Naive thymus-derived CD4-positive, alpha-beta T cell (primary cell): ENCODE measurements around the gene TMTC2. TPM values are rescaled to one million over a fixed set of nuclear protein-coding genes. Genes with fewer than 3 reads are reported as not detected.

Experiments
- ATAC-seq: fragments of 150-1000 bp; cut with Tn5 transposase; 2 replicates; pipeline ENCODE4 v1.10.0; 2021; ENCODE audit warnings: mild to moderate bottlenecking, moderate library complexity
- CTCF ChIA-PET: fragments of 350-600 bp; sonication (Branson Sonifier 250); formaldehyde crosslinking; loops from one replicate; lab custom pipeline; 2021; ENCODE audit warnings: antibody characterized with exemption; lab: Charles Lee
- POLR2A ChIA-PET: fragments of 350-600 bp; sonication (Branson Sonifier 250); formaldehyde crosslinking; loops from one replicate; lab custom pipeline; 2021; ENCODE audit warnings: antibody characterized with exemption, inconsistent platforms; lab: Charles Lee
- DNase-seq, 9 donors: peaks; one replicate each; pipeline versions ENCODE4 v3.0.0 to v3.0.0-alpha.2; 2020 to 2022; ENCODE audit warnings: mixed read lengths in 1 of 9
- H3K27ac ChIP-seq: one replicate; pipeline ENCODE4 v1.7.0; 2013; ENCODE audit warnings: mild to moderate bottlenecking, low read depth, low read length, moderate library complexity
- H3K27me3 ChIP-seq, 2 donors: one replicate each; pipeline ENCODE4 v1.7.0; 2013; ENCODE audit warnings: low read length in 2 of 2, mild to moderate bottlenecking in 2 of 2, moderate library complexity in 2 of 2; ENCODE audit not compliant: control insufficient read depth in 2 of 2, insufficient read depth in 2 of 2
- H3K36me3 ChIP-seq, 3 experiments: 1 replicate in 2 of 3; 2 replicates in 1 of 3; pipeline ENCODE4 v1.7.0; 2013; ENCODE audit warnings: low read length in 3 of 3, mild to moderate bottlenecking in 3 of 3, moderate library complexity in 1 of 3; ENCODE audit not compliant: insufficient read depth in 3 of 3, control insufficient read depth in 2 of 3
- H3K4me1 ChIP-seq, 2 donors: one replicate each; pipeline ENCODE4 v1.7.0; 2013; ENCODE audit warnings: low read length in 2 of 2, mild to moderate bottlenecking in 2 of 2, moderate library complexity in 1 of 2; ENCODE audit not compliant: control insufficient read depth in 2 of 2, insufficient read depth in 2 of 2
- H3K4me3 ChIP-seq: 2 replicates; pipeline ENCODE4 v1.7.0; 2013; ENCODE audit warnings: mild to moderate bottlenecking, low read length
- H3K9me3 ChIP-seq, 3 experiments: 1 replicate in 2 of 3; 2 replicates in 1 of 3; pipeline ENCODE4 v1.7.0; 2013; ENCODE audit warnings: low read length in 3 of 3; ENCODE audit not compliant: control insufficient read depth in 2 of 3
- H3K27ac Mint-ChIP-seq, 9 donors: one replicate each; pipeline ENCODE4 v1.8.0; 2020 to 2022; ENCODE audit warnings: mixed read lengths in 9 of 9, mild to moderate bottlenecking in 8 of 9, moderate library complexity in 5 of 9, inconsistent platforms in 2 of 9
- H3K27me3 Mint-ChIP-seq, 5 donors: one replicate each; pipeline ENCODE4 v1.8.0; 2021 to 2022; ENCODE audit warnings: mixed read lengths in 5 of 5, mild to moderate bottlenecking in 1 of 5
- H3K36me3 Mint-ChIP-seq, 5 donors: one replicate each; pipeline ENCODE4 v1.8.0; 2020 to 2022; ENCODE audit warnings: mixed read lengths in 5 of 5, mild to moderate bottlenecking in 3 of 5, inconsistent platforms in 1 of 5
- H3K4me1 Mint-ChIP-seq, 7 donors: one replicate each; pipeline ENCODE4 v1.8.0; 2020 to 2022; ENCODE audit warnings: mixed read lengths in 7 of 7, mild to moderate bottlenecking in 3 of 7, inconsistent platforms in 1 of 7
- H3K4me3 Mint-ChIP-seq, 10 donors: one replicate each; pipeline ENCODE4 v1.8.0; 2020 to 2022; ENCODE audit warnings: mild to moderate bottlenecking in 10 of 10, mixed read lengths in 10 of 10, moderate library complexity in 6 of 10, inconsistent platforms in 2 of 10
- H3K9me3 Mint-ChIP-seq, 11 donors: one replicate each; pipeline ENCODE4 v1.8.0; 2020 to 2022; ENCODE audit warnings: mixed read lengths in 11 of 11, mild to moderate bottlenecking in 4 of 11, inconsistent platforms in 1 of 11, moderate library complexity in 1 of 11
- intact Hi-C, 2 donors: fragments of 100-400 bp; cut with micrococcal nuclease; formaldehyde crosslinking; loops; one replicate each; pipeline ENCODE4 v1.15.1; 2023
- polyA plus RNA-seq, 2 donors: library from polyadenylated mRNA; unstranded; fragments of 300-500 nt; fragmentation: Illumina TruSeq; gene quantifications; one replicate each; pipeline ENCODE4 v1.2.3, GENCODE V29; 2021
- total RNA-seq, 6 experiments: library from RNA in 5 of 6; stranded (reverse) in 5 of 6; gene quantifications; 1 replicate in 5 of 6; 2 replicates in 1 of 6; pipeline ENCODE4 v1.2.3 and lab custom pipeline; 2021 to 2026

Gene TMTC2
- total and polyA plus RNA-seq, 7 experiments from 2014 or later = 3.1 to 11.1 (median 4.7) TPM; not detected in 2

DNA sequence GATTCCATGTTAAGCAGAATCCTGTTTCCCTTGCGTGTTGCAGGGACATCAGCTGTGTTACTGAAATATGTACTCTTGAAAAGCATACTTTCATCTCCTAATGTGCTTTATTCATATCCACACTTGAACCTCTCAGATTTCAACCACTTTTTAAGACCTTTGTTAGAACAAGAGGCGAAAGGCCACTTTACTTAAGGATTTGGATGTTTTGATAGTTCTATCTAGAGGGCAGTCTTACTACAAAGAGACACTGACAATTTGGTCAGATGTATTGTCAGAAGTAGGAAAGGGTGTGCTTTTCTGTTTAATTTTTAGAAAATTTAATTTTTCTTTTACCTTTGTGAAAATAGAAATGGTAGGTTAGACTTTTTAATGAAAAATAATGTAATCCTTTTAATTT lies 267.9 kb downstream of the TMTC2 start:
- H3K36me3 Mint-ChIP-seq = no peaks in the 10 kb centered on the region
- H3K4me3 ChIP-seq = no peak overlapping the region
- no peak overlapping the region for H3K4me3 Mint-ChIP-seq
- H3K4me1 ChIP-seq = no peaks in the 10 kb centered on the region
- H3K27ac ChIP-seq = no peak overlapping the region
- H3K27ac Mint-ChIP-seq = no peak overlapping the region
- peaks cover 0 to under 1% (median 0%) of the 10 kb centered on the region in 7 donors for H3K4me1 Mint-ChIP-seq
- intact Hi-C loops = no loop called here
- ATAC-seq = no peak
- ChIA-PET POLR2A (no interaction called here), CTCF (no interaction called here)
- no peaks in the 10 kb centered on the region for H3K36me3 ChIP-seq
- no peak for DNase-seq
- peaks cover 0 to 11% (median under 1%) of the 10 kb centered on the region in 11 donors for H3K9me3 Mint-ChIP-seq
- peaks cover 0 to 6% (median 0%) of the 10 kb centered on the region in 5 donors for H3K27me3 Mint-ChIP-seq
- no peaks in the 10 kb centered on the region for H3K27me3 ChIP-seq
- no peaks in the 10 kb centered on the region for H3K9me3 ChIP-seq

DNA sequence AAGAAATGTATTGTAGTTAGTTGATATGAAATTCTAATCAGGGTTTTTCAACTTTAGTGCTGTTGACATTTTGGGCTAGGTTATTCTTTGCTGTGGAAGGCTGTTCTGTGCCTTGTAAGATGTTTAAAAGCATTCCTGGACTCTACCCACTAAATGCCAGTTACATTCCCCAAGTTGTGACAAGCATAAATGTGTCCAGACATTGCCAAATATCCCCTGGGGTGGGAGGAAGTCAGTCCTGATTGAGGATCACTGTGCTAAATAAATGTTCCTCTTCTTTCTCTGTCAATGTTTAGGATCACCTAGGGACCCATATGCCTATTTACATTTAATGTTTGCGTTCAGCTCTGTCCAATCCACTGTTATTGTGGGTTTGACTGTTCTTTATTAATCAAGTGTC lies 268.3 kb downstream of the TMTC2 start:
- Mint-ChIP-seq H3K9me3 (peaks cover 0 to 11% (median 2%) of the 10 kb centered on the region in 11 donors), H3K36me3 (no peaks in the 10 kb centered on the region), H3K27ac (no peak overlapping the region), H3K4me1 (peaks cover 0 to 3% (median 0%) of the 10 kb centered on the region in 7 donors), H3K27me3 (peaks cover 0 to 6% (median 0%) of the 10 kb centered on the region in 5 donors), H3K4me3 (no peak overlapping the region)
- H3K36me3 ChIP-seq = no peaks in the 10 kb centered on the region
- ChIA-PET POLR2A (no interaction called here), CTCF (no interaction called here)
- ATAC-seq (no peak), DNase-seq (no peak)
- intact Hi-C loops = no loop called here
- H3K27ac ChIP-seq = no peak overlapping the region
- no peaks in the 10 kb centered on the region for H3K9me3 ChIP-seq
- H3K27me3 ChIP-seq = no peaks in the 10 kb centered on the region
- no peaks in the 10 kb centered on the region for H3K4me1 ChIP-seq
- no peak overlapping the region for H3K4me3 ChIP-seq

DNA sequence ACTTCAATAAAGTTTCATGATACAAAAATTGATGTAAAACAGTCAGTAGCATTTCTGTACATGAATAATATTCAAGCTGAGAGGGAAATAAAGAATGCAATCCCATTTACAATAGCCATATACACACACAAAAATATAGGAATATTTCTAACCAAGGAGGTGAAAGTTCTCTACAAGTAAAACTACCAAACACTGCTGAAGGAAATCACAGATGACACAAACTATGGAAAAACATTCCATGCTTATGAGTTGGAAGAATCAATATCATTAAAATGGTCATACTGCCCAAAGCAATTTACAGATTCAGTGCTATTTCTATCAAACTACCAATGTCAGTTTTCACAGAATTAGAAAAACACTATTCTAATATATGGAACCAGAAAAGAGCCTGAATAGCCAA lies 272.3 kb downstream of the TMTC2 start:
- intact Hi-C loops = no loop called here
- Histone ChIP-seq H3K9me3 (no peaks in the 10 kb centered on the region), H3K4me3 (no peak overlapping the region), H3K27me3 (no peaks in the 10 kb centered on the region), H3K27ac (no peak overlapping the region), H3K36me3 (no peaks in the 10 kb centered on the region), H3K4me1 (no peaks in the 10 kb centered on the region)
- POLR2A ChIA-PET = no interaction called here
- CTCF ChIA-PET = no interaction called here
- Mint-ChIP-seq H3K4me1 (peaks cover 0 to 3% (median 0%) of the 10 kb centered on the region in 7 donors), H3K36me3 (no peaks in the 10 kb centered on the region), H3K27me3 (peaks cover 0 to 6% (median 0%) of the 10 kb centered on the region in 5 donors), H3K4me3 (no peak overlapping the region), H3K9me3 (peaks cover 0 to 11% (median 2%) of the 10 kb centered on the region in 11 donors), H3K27ac (no peak overlapping the region)
- DNase-seq (no peak), ATAC-seq (no peak)

DNA sequence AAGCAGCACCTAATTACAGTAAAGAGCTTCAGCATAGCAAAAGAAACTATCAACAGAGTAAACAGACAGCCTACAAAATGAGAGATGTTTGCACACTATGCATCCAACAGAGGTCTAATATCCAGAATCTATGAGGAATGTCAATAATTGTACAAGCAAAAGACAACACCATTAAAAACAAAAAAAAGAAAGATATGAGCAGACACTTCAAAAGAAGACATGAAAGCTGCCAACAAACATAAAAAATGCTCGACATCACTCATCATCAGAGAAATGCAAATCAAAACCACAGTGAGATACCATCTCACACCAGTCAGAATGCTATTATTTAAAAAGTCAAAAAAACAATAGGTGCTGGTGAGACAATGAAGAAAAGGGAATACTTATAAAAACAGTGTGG lies 273.1 kb downstream of the TMTC2 start:
- no peak overlapping the region for H3K4me3 Mint-ChIP-seq
- H3K27ac ChIP-seq = no peak overlapping the region
- peaks cover 0 to 3% (median 0%) of the 10 kb centered on the region in 7 donors for H3K4me1 Mint-ChIP-seq
- ChIA-PET POLR2A (no interaction called here), CTCF (no interaction called here)
- peaks cover 0 to 6% (median 0%) of the 10 kb centered on the region in 5 donors for H3K27me3 Mint-ChIP-seq
- DNase-seq (no peak), ATAC-seq (no peak)
- H3K4me3 ChIP-seq = no peak overlapping the region
- H3K27ac Mint-ChIP-seq = no peak overlapping the region
- no peaks in the 10 kb centered on the region for H3K4me1 ChIP-seq
- no peaks in the 10 kb centered on the region for H3K36me3 ChIP-seq
- peaks cover 0 to 11% (median 2%) of the 10 kb centered on the region in 11 donors for H3K9me3 Mint-ChIP-seq
- intact Hi-C loops = no loop called here
- H3K36me3 Mint-ChIP-seq = no peaks in the 10 kb centered on the region
- H3K9me3 ChIP-seq = no peaks in the 10 kb centered on the region
- H3K27me3 ChIP-seq = no peaks in the 10 kb centered on the region

DNA sequence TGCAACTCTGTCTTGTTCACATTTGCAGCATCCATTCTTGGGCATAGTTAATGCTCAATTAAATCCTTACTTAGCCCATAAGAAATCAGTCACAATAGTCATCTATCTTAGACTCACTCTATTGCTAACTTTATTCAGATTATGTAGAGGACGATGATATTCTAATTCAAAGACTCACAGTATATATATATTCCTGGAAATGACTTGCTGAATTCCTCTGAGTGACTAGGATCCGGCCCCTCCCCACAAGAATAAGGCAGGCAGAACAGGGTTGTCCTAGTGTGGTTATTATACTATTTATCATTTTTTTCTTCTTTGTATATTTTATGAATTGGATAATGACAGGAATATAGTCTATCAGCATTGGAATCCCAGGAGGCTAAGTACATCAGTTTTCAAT lies 275.1 kb downstream of the TMTC2 start:
- Histone ChIP-seq H3K27ac (no peak overlapping the region), H3K4me1 (no peaks in the 10 kb centered on the region), H3K4me3 (no peak overlapping the region), H3K36me3 (no peaks in the 10 kb centered on the region), H3K9me3 (no peaks in the 10 kb centered on the region), H3K27me3 (no peaks in the 10 kb centered on the region)
- Mint-ChIP-seq H3K36me3 (no peaks in the 10 kb centered on the region), H3K9me3 (peaks cover 0 to 10% (median 1%) of the 10 kb centered on the region in 11 donors), H3K27ac (no peak overlapping the region), H3K4me1 (peaks cover 0 to 3% (median 0%) of the 10 kb centered on the region in 7 donors), H3K4me3 (no peak overlapping the region), H3K27me3 (peaks cover 0 to 3% (median 0%) of the 10 kb centered on the region in 5 donors)
- ATAC-seq = no peak
- DNase-seq = no peak
- CTCF ChIA-PET = no interaction called here
- intact Hi-C loops = no loop called here
- POLR2A ChIA-PET = no interaction called here

DNA sequence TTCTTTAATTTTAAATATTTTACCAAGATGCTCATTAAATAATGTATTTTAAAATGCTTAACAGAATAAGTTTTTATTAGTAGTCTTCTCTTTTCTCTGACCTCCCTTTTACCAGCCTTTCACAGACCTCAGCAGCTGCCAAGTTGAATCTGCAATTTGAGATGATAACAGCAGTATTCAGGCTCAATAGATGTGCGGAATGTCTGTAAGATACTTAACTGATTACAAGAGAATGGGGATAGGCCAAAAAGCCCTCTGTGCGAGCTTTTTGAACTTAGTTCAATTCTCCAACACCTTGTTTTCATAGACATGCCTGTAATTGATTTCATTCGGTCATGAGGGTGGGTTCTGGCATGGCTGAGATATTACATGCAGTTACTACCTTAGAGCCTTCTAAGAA lies 277.2 kb downstream of the TMTC2 start:
- H3K36me3 Mint-ChIP-seq = peaks cover 0 to 5% (median 0%) of the 10 kb centered on the region in 5 donors
- DNase-seq (no peak), ATAC-seq (no peak)
- intact Hi-C loops = no loop called here
- Histone ChIP-seq H3K36me3 (no peaks in the 10 kb centered on the region), H3K9me3 (no peaks in the 10 kb centered on the region), H3K27ac (no peak overlapping the region), H3K4me3 (no peak overlapping the region), H3K4me1 (no peaks in the 10 kb centered on the region), H3K27me3 (no peaks in the 10 kb centered on the region)
- POLR2A ChIA-PET = no interaction called here
- no peaks in the 10 kb centered on the region for H3K27me3 Mint-ChIP-seq
- H3K27ac Mint-ChIP-seq = no peak overlapping the region
- no peak overlapping the region for H3K4me3 Mint-ChIP-seq
- CTCF ChIA-PET = no interaction called here
- H3K4me1 Mint-ChIP-seq = peaks cover 0 to 3% (median 0%) of the 10 kb centered on the region in 7 donors
- peaks cover 0 to 3% (median 0%) of the 10 kb centered on the region in 11 donors for H3K9me3 Mint-ChIP-seq

DNA sequence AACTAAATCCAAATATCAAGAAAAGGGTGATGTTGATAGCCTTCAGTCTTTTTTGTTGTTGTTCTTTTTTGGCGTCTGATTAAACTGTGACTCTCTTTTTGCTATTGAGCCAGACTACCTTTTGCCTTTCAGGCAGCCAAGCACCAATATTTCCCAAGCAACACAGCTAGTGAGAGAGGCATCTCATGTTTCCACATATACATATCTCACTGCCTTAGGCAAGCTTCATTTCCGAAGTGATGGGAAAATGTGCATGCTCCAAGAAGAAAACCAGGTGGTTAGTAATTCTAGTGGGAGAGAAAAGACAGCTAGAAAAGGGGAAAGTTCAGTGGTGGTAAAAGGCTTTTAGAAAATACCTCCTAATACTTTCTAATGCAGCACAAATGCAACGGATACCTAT lies 277.7 kb downstream of the TMTC2 start:
- no peak overlapping the region for H3K27ac Mint-ChIP-seq
- peaks cover 0 to 3% (median 0%) of the 10 kb centered on the region in 7 donors for H3K4me1 Mint-ChIP-seq
- ATAC-seq (no peak), DNase-seq (no peak)
- H3K27ac ChIP-seq = no peak overlapping the region
- H3K36me3 ChIP-seq = no peaks in the 10 kb centered on the region
- H3K27me3 Mint-ChIP-seq = no peaks in the 10 kb centered on the region
- no peak overlapping the region for H3K4me3 ChIP-seq
- no peaks in the 10 kb centered on the region for H3K27me3 ChIP-seq
- intact Hi-C loops = no loop called here
- H3K4me1 ChIP-seq = no peaks in the 10 kb centered on the region
- ChIA-PET CTCF (no interaction called here), POLR2A (no interaction called here)
- no peak overlapping the region for H3K4me3 Mint-ChIP-seq
- peaks cover 0 to 5% (median 0%) of the 10 kb centered on the region in 5 donors for H3K36me3 Mint-ChIP-seq
- peaks cover 0 to 3% (median 0%) of the 10 kb centered on the region in 11 donors for H3K9me3 Mint-ChIP-seq
- no peaks in the 10 kb centered on the region for H3K9me3 ChIP-seq
